IMR-90 (cell line): ENCODE measurements around the gene ERN1. TPM values are rescaled to one million over a fixed set of nuclear protein-coding genes. Genes with fewer than 3 reads are reported as not detected.

ENCODE experiments used
- ATAC-seq: fragments of 200-7000 bp; cut with Tn5 transposase; 2 replicates; pipeline ENCODE4 v1.9.1; 2020; ENCODE audit warnings: low read depth, mild to moderate bottlenecking, moderate library complexity
- BruUV-seq: library from RNA; stranded (reverse); fragments of 400-500 nt; replicated peaks from 2 replicates; lab custom pipeline; 2021; lab: Mats Ljungman, UMichigan
- CTCF ChIA-PET: fragments of 300-600 bp; formaldehyde crosslinking; extraction: SDS; loops from one replicate; lab custom pipeline; 2021; ENCODE audit warnings: antibody characterized with exemption; lab: Yijun Ruan, JAX
- POLR2A ChIA-PET: fragments of 300-600 bp; sonication (Branson Sonifier 250); formaldehyde crosslinking; loops from one replicate; lab custom pipeline; 2022; ENCODE audit warnings: antibody characterized with exemption; ENCODE audit not compliant: unreplicated experiment; lab: Charles Lee
- DNase-seq: peaks from one replicate; pipeline ENCODE4 v3.0.0; 2013
- H2AFZ ChIP-seq: replicated peaks from 2 replicates; pipeline ENCODE3; 2013; ENCODE audit warnings: low read length, mild to moderate bottlenecking; ENCODE audit not compliant: poor library complexity
- H2AK5ac ChIP-seq: 2 replicates; pipeline ENCODE4 v1.6.1; 2013; ENCODE audit warnings: low read depth, low read length, inconsistent platforms
- H2AK9ac ChIP-seq: replicated peaks from 2 replicates; pipeline ENCODE3; 2013; ENCODE audit warnings: mild to moderate bottlenecking, low read depth, low read length, moderate library complexity; ENCODE audit not compliant: poor library complexity
- H2BK120ac ChIP-seq: 2 replicates; pipeline ENCODE4 v1.6.1; 2013; ENCODE audit warnings: low read depth, low read length, inconsistent platforms
- H2BK15ac ChIP-seq: 3 replicates; pipeline ENCODE4 v1.6.1; 2013; ENCODE audit warnings: low read depth, low read length, inconsistent platforms
- H2BK20ac ChIP-seq: 2 replicates; pipeline ENCODE4 v1.6.1; 2013; ENCODE audit warnings: low read depth, mild to moderate bottlenecking, inconsistent platforms, low read length, moderate library complexity
- H2BK5ac ChIP-seq: 2 replicates; pipeline ENCODE4 v1.6.1; 2013; ENCODE audit warnings: mild to moderate bottlenecking, low read depth, low read length, inconsistent platforms; ENCODE audit not compliant: poor library complexity, severe bottlenecking
- H3K14ac ChIP-seq: replicated peaks from 2 replicates; pipeline ENCODE4 v1.6.1; 2013; ENCODE audit warnings: low read depth, low read length, inconsistent platforms
- H3K18ac ChIP-seq: 2 replicates; pipeline ENCODE4 v1.6.1; 2013; ENCODE audit warnings: low read depth, low read length, control low read depth
- H3K23ac ChIP-seq: 2 replicates; pipeline ENCODE4 v1.6.1; 2013; ENCODE audit warnings: low read depth, low read length, inconsistent platforms
- H3K27ac ChIP-seq: 2 replicates; pipeline ENCODE4 v1.5.1; 2013; ENCODE audit warnings: mild to moderate bottlenecking, control low read depth, low read length; ENCODE audit not compliant: insufficient read depth
- H3K27me3 ChIP-seq: 2 replicates; pipeline ENCODE4 v1.6.1; 2013; ENCODE audit warnings: low read length; ENCODE audit not compliant: control insufficient read depth, insufficient read depth
- H3K36me3 ChIP-seq: 2 replicates; pipeline ENCODE4 v1.6.1; 2013; ENCODE audit warnings: low read length, mixed read lengths; ENCODE audit not compliant: control insufficient read depth, insufficient read depth
- H3K4ac ChIP-seq: 2 replicates; pipeline ENCODE4 v1.6.1; 2013; ENCODE audit warnings: low read depth, low read length, inconsistent platforms
- H3K4me1 ChIP-seq: 2 replicates; pipeline ENCODE4 v1.6.1; 2013; ENCODE audit warnings: low read length, mixed read lengths; ENCODE audit not compliant: control insufficient read depth, insufficient read depth
- H3K4me2 ChIP-seq: 2 replicates; pipeline ENCODE4 v1.6.1; 2013; ENCODE audit warnings: low read depth, mild to moderate bottlenecking, control low read depth, low read length, moderate library complexity
- H3K4me3 ChIP-seq: 2 replicates; pipeline ENCODE4 v1.5.1; 2013; ENCODE audit warnings: low read depth, mild to moderate bottlenecking, control low read depth, low read length, moderate library complexity; ENCODE audit not compliant: insufficient read depth
- H3K56ac ChIP-seq: 2 replicates; pipeline ENCODE4 v1.6.1; 2013; ENCODE audit warnings: low read length, inconsistent platforms; ENCODE audit not compliant: insufficient read depth; ENCODE audit errors: extremely low read depth
- H3K79me1 ChIP-seq, 2 experiments: 2 replicates each; pipeline ENCODE4 v1.6.1; 2013; ENCODE audit warnings: low read length in 2 of 2, inconsistent platforms in 1 of 2, low read depth in 1 of 2
- H3K9ac ChIP-seq: 2 replicates; pipeline ENCODE4 v1.6.1; 2013; ENCODE audit warnings: low read depth, low read length, control low read depth
- H3K9me1 ChIP-seq: 2 replicates; pipeline ENCODE4 v1.6.1; 2013; ENCODE audit warnings: low read length, inconsistent platforms; ENCODE audit not compliant: insufficient read depth
- H3K9me3 ChIP-seq: 2 replicates; pipeline ENCODE4 v1.6.1; 2013; ENCODE audit warnings: low read length; ENCODE audit not compliant: control insufficient read depth, insufficient read depth
- H4K20me1 ChIP-seq: 2 replicates; pipeline ENCODE4 v1.6.1; 2013; ENCODE audit warnings: low read length, inconsistent platforms; ENCODE audit not compliant: insufficient read depth
- H4K5ac ChIP-seq: 2 replicates; pipeline ENCODE4 v1.6.1; 2013; ENCODE audit warnings: mild to moderate bottlenecking, low read depth, low read length, control low read depth
- H4K8ac ChIP-seq, 2 experiments: 2 replicates each; pipeline ENCODE4 v1.6.1; 2013; ENCODE audit warnings: low read depth in 2 of 2, low read length in 2 of 2, control low read depth in 1 of 2, inconsistent platforms in 1 of 2
- H4K91ac ChIP-seq: 2 replicates; pipeline ENCODE4 v1.6.1; 2013; ENCODE audit warnings: low read depth, low read length, inconsistent platforms; ENCODE audit not compliant: insufficient read depth
- BHLHE40 ChIP-seq: fragments of 150-350 bp; IDR thresholded peaks from 2 replicates; pipeline ENCODE4 v1.6.1; 2016; ENCODE audit warnings: mild to moderate bottlenecking, low read depth, low read length
- WGBS, 2 experiments: methylation state at CpG; one replicate each; pipeline versions ENCODE4 v1.1.5 to v1.1.7; 2013; ENCODE audit warnings: missing lambda C conversion rate in 2 of 2; ENCODE audit not compliant: insufficient read length in 1 of 2; ENCODE audit errors: extremely low coverage in 2 of 2; 5-methylcytosine and 5-hydroxymethylcytosine counted together
- dilution Hi-C: fragments of 300-500 bp; cut with HindIII; formaldehyde crosslinking; loops from one replicate; pipeline ENCODE4 v1.14.3; 2018; ENCODE audit warnings: low sequenced_read_pairs; ENCODE audit not compliant: unreplicated experiment
- in situ Hi-C: fragments of 300-500 bp; cut with MboI; formaldehyde crosslinking; loops from 3 replicates; pipeline ENCODE4 v1.14.3; 2019; ENCODE audit warnings: low sequenced_read_pairs, inconsistent platforms, mixed read lengths
- intact Hi-C: fragments of 100-400 bp; cut with micrococcal nuclease; formaldehyde crosslinking; loops from 2 replicates; pipeline ENCODE4 v1.10.0; 2022
- polyA plus RNA-seq, 3 experiments: library from polyadenylated mRNA; depleted of rRNA; stranded (reverse); fragments of >200 nt; gene quantifications; 2 replicates each; pipeline ENCODE4 v1.2.3, GENCODE V29; 2012; ENCODE audit warnings: low replicate concordance in 1 of 3
- total RNA-seq: library from RNA; depleted of rRNA; stranded (reverse); fragments of >200 nt; gene quantifications from 2 replicates; pipeline ENCODE4 v1.2.3, GENCODE V29; 2012

Gene ERN1
- total and polyA plus RNA-seq, 2 of the 4 experiments (the other 2 are of a cell fraction): 2.7 to 4.1 TPM

DNA sequence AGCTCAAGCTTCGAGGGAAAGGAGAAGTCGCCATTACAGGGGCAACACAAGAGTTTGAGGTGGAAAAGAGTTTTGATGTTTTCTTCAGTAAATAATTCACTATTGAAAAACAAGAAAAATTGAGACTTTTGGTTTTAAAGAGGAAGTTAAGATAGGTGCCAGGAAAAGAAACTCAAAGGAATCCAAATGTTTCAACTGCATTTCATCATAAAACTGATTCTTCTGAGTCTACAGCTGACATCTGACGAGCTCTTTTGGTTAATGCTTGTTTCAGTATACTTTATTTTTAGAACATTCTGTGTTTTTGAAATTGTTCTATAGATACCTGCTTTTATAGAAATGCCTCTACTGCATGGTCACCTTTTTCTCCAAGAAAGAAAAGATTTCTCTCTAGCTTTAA lies 54.0 kb downstream of the ERN1 start:
- no CpG with 5 or more reads among the region's 3 CpGs for WGBS, 2 experiments
- Histone ChIP-seq H3K36me3 (peaks cover 8% of the 10 kb centered on the region), H2BK5ac (no peak overlapping the region), H2BK15ac (0 out of 3 replicates have a peak overlapping the region, but pooled peaks have one; percentile 64), H3K4me1 (peaks cover 11% of the 10 kb centered on the region), H4K91ac (no peak overlapping the region), H2BK20ac (no peak overlapping the region; the same call in 1 of the 2 replicates), H2AFZ (no peak overlapping the region), H3K79me1 (no peaks in the 10 kb centered on the region; a peak in 1 of 4 replicates), H3K4me2 (no peak overlapping the region), H3K18ac (no peak overlapping the region), H3K9ac (no peak overlapping the region), H4K5ac (no peak overlapping the region), H3K4me3 (no peak overlapping the region), H2AK5ac (peak overlapping the region; percentile 66; the same call in 1 of the 2 replicates), H4K8ac (peak overlapping the region in 1 of 2 experiments; percentile 27; a peak in 1 of 4 replicates), H3K23ac (no peak overlapping the region), H2BK120ac (peak overlapping the region; percentile 0; the same call in 1 of the 2 replicates), H2AK9ac (no peak overlapping the region), H3K4ac (peak overlapping the region; percentile 34; the same call in 1 of the 2 replicates), H3K9me3 (no peaks in the 10 kb centered on the region), H3K27ac (no peak overlapping the region), H4K20me1 (no peaks in the 10 kb centered on the region), H3K56ac (no peak overlapping the region), H3K9me1 (peaks cover 2% of the 10 kb centered on the region; the same call in 1 of the 2 replicates), H3K14ac (peak overlapping the region; percentile 54; the same call in 1 of the 2 replicates), H3K27me3 (no peaks in the 10 kb centered on the region)
- no peak for TF ChIP-seq BHLHE40
- ChIA-PET CTCF (interaction anchor here (0.6 kb wide), 2 partner anchors 23 to 74 kb away, joined by 3 read pairs; no protein-coding TSS in a partner anchor), POLR2A (no interaction called here)
- in situ Hi-C loops: no loop called here
- ATAC-seq (no peak), DNase-seq (no peak)
- dilution Hi-C loops: no loop called here
- BruUV-seq: no TSS peak
- intact Hi-C loops: no loop called here
